Stimulated activated naive B cell treated with anti-CD40 and anti-IgM and Interleukin-4, amounts not matched to agents 10 μg/mL and 1 μg/mL and 100 μg/mL, for 72 hours (primary cell): ENCODE measurements around the gene MRM2.
A peak's percentile ranks its signal among the peaks of the same experiment; 100 is the strongest.

Experiments
- ATAC-seq, 2 donors: fragments of 150-1000 bp; cut with Tn5 transposase; replicated peaks; 2 replicates each; pipeline ENCODE4 v1.10.0; 2021; ENCODE audit warnings: moderate library complexity in 1 of 2
- DNase-seq: peaks from one replicate; pipeline ENCODE4 v3.0.0; 2021
- H3K27ac Mint-ChIP-seq: one replicate; pipeline ENCODE4 v1.8.0; 2022; ENCODE audit warnings: mild to moderate bottlenecking, mixed read lengths
- H3K27me3 Mint-ChIP-seq, 2 donors: one replicate each; pipeline ENCODE4 v1.8.0; 2022; ENCODE audit warnings: mixed read lengths in 2 of 2
- H3K36me3 Mint-ChIP-seq, 2 donors: one replicate each; pipeline ENCODE4 v1.8.0; 2022; ENCODE audit warnings: mixed read lengths in 2 of 2, mild to moderate bottlenecking in 1 of 2
- H3K4me1 Mint-ChIP-seq, 2 donors: one replicate each; pipeline ENCODE4 v1.8.0; 2022; ENCODE audit warnings: mixed read lengths in 2 of 2, mild to moderate bottlenecking in 1 of 2
- H3K4me3 Mint-ChIP-seq, 2 donors: one replicate each; pipeline ENCODE4 v1.8.0; 2022; ENCODE audit warnings: mild to moderate bottlenecking in 2 of 2, mixed read lengths in 2 of 2, moderate library complexity in 1 of 2
- H3K9me3 Mint-ChIP-seq, 2 donors: one replicate each; pipeline ENCODE4 v1.8.0; 2022; ENCODE audit warnings: mixed read lengths in 2 of 2, mild to moderate bottlenecking in 1 of 2

The MRM2 gene

DNA sequence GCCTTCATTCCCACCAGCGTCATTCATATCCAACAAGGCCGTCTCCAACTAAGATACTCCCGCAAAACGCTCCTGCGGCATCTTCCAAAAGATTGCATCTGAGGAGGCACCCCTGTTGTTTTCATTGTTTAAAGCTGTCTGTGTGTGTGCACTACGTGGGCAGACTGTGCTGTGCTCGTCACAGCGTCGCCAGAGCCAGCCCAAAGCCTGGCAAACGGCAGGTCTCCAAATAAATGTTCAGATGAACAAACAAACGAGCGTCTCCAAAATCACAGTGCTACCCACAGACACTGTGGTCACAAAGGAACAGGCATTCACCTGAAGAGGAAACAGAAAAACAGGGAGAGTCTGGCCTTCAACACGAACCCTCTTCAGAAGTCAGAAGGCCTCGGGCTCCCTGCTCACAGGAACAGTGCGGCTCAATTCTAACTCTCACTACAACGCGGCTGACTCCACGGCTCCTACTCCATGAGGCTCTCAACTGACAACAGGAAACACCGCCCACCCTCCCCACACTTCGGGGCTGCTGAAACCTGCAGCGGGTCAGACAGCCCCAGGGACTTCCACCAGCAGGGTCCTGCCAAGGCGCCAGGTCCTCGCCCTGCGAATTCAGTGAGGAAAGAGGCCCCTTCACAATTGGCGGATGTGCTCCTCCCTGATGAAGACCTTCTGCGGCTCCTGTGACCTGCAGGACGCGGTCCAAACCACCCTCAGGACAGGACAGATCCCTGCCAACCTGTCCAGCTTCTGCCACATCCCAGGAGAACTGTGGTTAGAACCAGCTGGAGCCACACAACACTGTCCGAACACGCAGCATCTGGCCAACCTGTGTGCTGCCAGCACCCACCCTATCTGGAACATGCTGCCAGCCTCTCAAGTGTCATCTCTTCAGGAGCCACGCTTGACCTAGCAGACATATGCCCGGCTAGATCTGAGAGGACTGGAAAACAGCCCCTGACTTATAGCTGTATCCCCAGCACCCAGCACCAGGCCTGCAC, 45.3 kb downstream of the MRM2 start:
- peaks cover 50 to 66% of the 10 kb centered on the region in 2 donors for H3K36me3 Mint-ChIP-seq
- peak overlapping the region; percentile 42 for H3K27ac Mint-ChIP-seq

GRCh38 chr7:2195400-2196246, 46.4 kb downstream of the MRM2 start:
- no peak for ATAC-seq

More for the DNA sequence above, 45.3 kb downstream of the MRM2 start:
- Mint-ChIP-seq H3K9me3 (peaks cover 0 to 3% of the 10 kb centered on the region in 2 donors), H3K27me3 (no peaks in the 10 kb centered on the region), H3K4me1 (peaks cover 4 to 6% of the 10 kb centered on the region in 2 donors), H3K4me3 (no peak overlapping the region)
- DNase-seq (no peak), ATAC-seq (no peak)

DNA sequence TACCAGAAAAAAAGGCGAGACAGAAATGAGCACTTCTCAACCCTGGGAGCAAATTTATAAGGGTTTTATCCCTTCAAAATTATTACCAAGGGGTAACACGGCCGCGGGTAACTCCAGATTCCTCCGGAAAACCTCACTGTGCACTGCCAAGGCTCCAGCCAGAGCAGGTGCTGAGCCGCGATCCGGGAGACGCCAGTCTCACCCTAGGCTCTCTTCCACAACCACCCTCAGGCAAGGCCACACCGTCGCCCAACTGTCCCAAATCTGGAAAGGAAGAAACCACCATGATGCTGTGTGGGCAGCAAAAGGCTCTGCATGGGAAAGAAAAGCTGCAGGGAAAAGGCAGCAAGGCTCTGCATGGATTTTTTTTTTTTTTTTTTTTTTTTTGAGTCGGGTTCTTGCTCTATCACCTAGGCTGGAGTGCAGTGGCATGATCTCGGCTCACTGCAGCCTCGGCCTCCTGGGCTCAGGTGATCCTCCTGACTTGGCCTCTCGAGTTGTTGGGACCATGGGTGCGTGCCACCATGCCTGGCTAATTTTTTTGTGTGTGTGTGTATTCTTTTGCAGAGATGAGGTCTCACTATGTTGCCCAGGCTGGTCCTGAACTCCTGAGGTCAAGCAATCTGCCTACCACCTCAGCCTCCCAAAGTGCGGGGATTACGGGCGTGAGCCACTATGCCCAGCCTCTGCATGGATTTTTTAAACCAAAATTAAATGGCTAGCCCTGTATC, 48.3 kb downstream of the MRM2 start:
- H3K4me1 Mint-ChIP-seq: peaks cover 6% of the 10 kb centered on the region in 2 donors
- ATAC-seq (no peak), DNase-seq (no peak)
- H3K9me3 Mint-ChIP-seq: peaks cover 5 to 10% of the 10 kb centered on the region in 2 donors
- no peaks in the 10 kb centered on the region for H3K27me3 Mint-ChIP-seq
- H3K27ac Mint-ChIP-seq: no peak overlapping the region
- no peak overlapping the region for H3K4me3 Mint-ChIP-seq
- H3K36me3 Mint-ChIP-seq: peaks cover 63 to 73% of the 10 kb centered on the region in 2 donors

More at GRCh38 chr7:2195400-2196246, 46.4 kb downstream of the MRM2 start:
- Mint-ChIP-seq H3K4me3 (no peak overlapping the region), H3K4me1 (peaks cover 4 to 6% of the 10 kb centered on the region in 2 donors), H3K36me3 (peaks cover 52 to 70% of the 10 kb centered on the region in 2 donors), H3K27me3 (no peaks in the 10 kb centered on the region), H3K9me3 (peaks cover 0 to 3% of the 10 kb centered on the region in 2 donors), H3K27ac (no peak overlapping the region)
- no peak for DNase-seq

- DNase-seq: no peak
- Mint-ChIP-seq H3K4me1 (peaks cover 6% of the 10 kb centered on the region in 2 donors), H3K9me3 (peaks cover 5 to 10% of the 10 kb centered on the region in 2 donors), H3K4me3 (no peak overlapping the region), H3K27me3 (no peaks in the 10 kb centered on the region), H3K27ac (no peak overlapping the region), H3K36me3 (peaks cover 68 to 76% of the 10 kb centered on the region in 2 donors)
- ATAC-seq: no peak
Measured at GRCh38 chr7:2192831-2193534, 49.0 kb downstream of the MRM2 start.

- Mint-ChIP-seq H3K9me3 (peaks cover 5 to 9% of the 10 kb centered on the region in 2 donors), H3K4me1 (peaks cover 0 to 2% of the 10 kb centered on the region in 2 donors)
Measured at GRCh38 chr7:2191016-2191415, 51.0 kb downstream of the MRM2 start.

GRCh38 chr7:2190531-2190930, 51.5 kb downstream of the MRM2 start:
- Mint-ChIP-seq H3K4me3 (no peak overlapping the region), H3K36me3 (peaks cover 50 to 63% of the 10 kb centered on the region in 2 donors)

More at GRCh38 chr7:2191016-2191415, 51.0 kb downstream of the MRM2 start:
- Mint-ChIP-seq H3K27ac (no peak overlapping the region), H3K27me3 (no peaks in the 10 kb centered on the region), H3K4me3 (no peak overlapping the region), H3K36me3 (peaks cover 51 to 63% of the 10 kb centered on the region in 2 donors)
- ATAC-seq (no peak), DNase-seq (no peak)

DNA sequence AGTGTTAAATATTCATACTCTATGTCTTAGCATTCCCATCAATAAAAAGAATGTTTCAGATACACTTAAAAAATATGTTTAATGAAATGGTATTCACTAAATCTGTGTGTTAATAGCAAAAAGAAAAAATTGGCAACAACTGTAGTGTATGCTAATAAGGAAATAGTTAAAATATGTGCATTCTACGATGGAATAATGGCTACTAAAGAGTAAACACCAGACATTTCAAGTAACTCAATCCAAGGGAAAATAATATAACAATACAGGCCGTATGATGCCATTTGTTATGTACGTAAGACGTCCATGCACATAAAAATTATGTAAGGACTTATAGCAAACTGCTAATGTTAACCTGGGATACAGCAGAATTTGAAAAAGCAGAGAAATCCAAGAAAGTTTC, 55.8 kb downstream of the MRM2 start:
- H3K36me3 Mint-ChIP-seq: peaks cover 53 to 68% of the 10 kb centered on the region in 2 donors
- H3K4me3 Mint-ChIP-seq: no peak overlapping the region

More at GRCh38 chr7:2190531-2190930, 51.5 kb downstream of the MRM2 start:
- Mint-ChIP-seq H3K27ac (no peak overlapping the region), H3K4me1 (peaks cover 0 to 2% of the 10 kb centered on the region in 2 donors), H3K9me3 (peaks cover 5 to 9% of the 10 kb centered on the region in 2 donors), H3K27me3 (no peaks in the 10 kb centered on the region)
- DNase-seq (no peak), ATAC-seq (no peak)

DNA sequence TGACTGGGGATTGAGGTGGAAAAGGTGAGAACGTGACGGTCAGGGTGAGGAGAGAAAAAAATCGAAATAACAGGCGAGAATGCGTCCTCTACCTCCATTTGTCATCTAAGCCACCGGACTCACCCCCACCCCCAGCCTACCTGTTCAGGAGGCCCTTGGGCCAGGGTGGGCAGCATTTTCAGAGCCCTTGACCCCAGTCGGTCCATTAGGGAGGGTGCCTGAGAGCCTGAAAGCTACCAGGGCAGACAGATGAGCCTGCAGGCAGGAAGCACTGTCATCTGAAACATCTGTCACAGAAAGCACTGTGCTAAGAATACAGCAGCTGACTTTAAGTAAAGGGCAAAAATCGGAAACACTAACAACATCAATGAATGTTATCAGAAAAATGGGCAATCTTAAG, 56.3 kb downstream of the MRM2 start:
- Mint-ChIP-seq H3K27me3 (no peaks in the 10 kb centered on the region), H3K4me1 (peaks cover 5 to 7% of the 10 kb centered on the region in 2 donors), H3K4me3 (no peak overlapping the region), H3K27ac (no peak overlapping the region), H3K9me3 (peaks cover 5 to 10% of the 10 kb centered on the region in 2 donors), H3K36me3 (peaks cover 52 to 68% of the 10 kb centered on the region in 2 donors)
- ATAC-seq (no peak), DNase-seq (no peak)

More for the DNA sequence above, 55.8 kb downstream of the MRM2 start:
- DNase-seq (no peak), ATAC-seq (no peak)
- peaks cover 5 to 7% of the 10 kb centered on the region in 2 donors for H3K4me1 Mint-ChIP-seq
- no peaks in the 10 kb centered on the region for H3K27me3 Mint-ChIP-seq
- H3K9me3 Mint-ChIP-seq: peaks cover 5 to 10% of the 10 kb centered on the region in 2 donors
- H3K27ac Mint-ChIP-seq: no peak overlapping the region
